Adrenal gland (tissue), 12 donors: Measurements from ENCODE around the gene ACTR5. TPM values are rescaled to one million over a fixed set of nuclear protein-coding genes. Genes with fewer than 3 reads are reported as not detected.

Experiments used
- DNase-seq, 7 donors: peaks; one replicate each; pipeline ENCODE4 v3.0.0-alpha.2; 2019 to 2020
- H3K27ac ChIP-seq, 5 donors: fragments of 200-600 bp; sonication (generic) in 4 of 5; 1 replicate in 3 of 5; 2 replicates in 2 of 5; pipeline versions ENCODE4 v1.5.1 to v1.8.0; 2016 to 2020; ENCODE audit warnings: mild to moderate bottlenecking in 1 of 5
- H3K27me3 ChIP-seq: fragments of 200-600 bp; 2 replicates; pipeline ENCODE4 v1.8.0; 2021
- H3K36me3 ChIP-seq, 2 donors: fragments of 200-600 bp; replicated peaks in 1 of 2; 1 replicate in 1 of 2; 2 replicates in 1 of 2; pipeline versions ENCODE4 v1.5.1 to v1.8.0; 2018 to 2022
- H3K4me1 ChIP-seq, 2 donors: fragments of 200-600 bp; replicated peaks in 1 of 2; 1 replicate in 1 of 2; 2 replicates in 1 of 2; pipeline versions ENCODE4 v1.5.1 to v1.8.0; 2018 to 2021
- H3K4me3 ChIP-seq, 4 donors: fragments of 200-600 bp; sonication (generic) in 3 of 4; one replicate each; pipeline ENCODE4 v1.5.1; 2016 to 2018
- H3K9me3 ChIP-seq, 3 donors: fragments of 200-600 bp; sonication (generic) in 1 of 3; replicated peaks in 1 of 3; 1 replicate in 2 of 3; 2 replicates in 1 of 3; pipeline versions ENCODE4 v1.5.1 to v1.8.0; 2016 to 2021
- CTCF ChIP-seq, 6 experiments: fragments of 450-650 bp in 4 of 6; fragments of 200-600 bp in 2 of 6; sonication (generic) in 1 of 6; IDR thresholded peaks; 1 replicate in 5 of 6; 2 replicates in 1 of 6; pipeline versions ENCODE4 v1.5.1 to v1.8.0; 2016 to 2021; ENCODE audit warnings: antibody characterized with exemption in 6 of 6, mild to moderate bottlenecking in 2 of 6, moderate library complexity in 1 of 6
- POLR2A ChIP-seq, 2 donors: fragments of 450-650 bp; IDR thresholded peaks; one replicate each; pipeline ENCODE4 v1.6.1; 2017; ENCODE audit warnings: antibody characterized with exemption in 2 of 2, mild to moderate bottlenecking in 2 of 2, moderate library complexity in 1 of 2
- WGBS, 4 donors: extraction: QIAGEN DNeasy Blood & Tissue Kit in 2 of 4; methylation state at CpG; one replicate each; pipeline versions ENCODE4 v1.1.5 to v1.1.7; 2013 to 2017; 5-methylcytosine and 5-hydroxymethylcytosine counted together
- intact Hi-C, 2 donors: fragments of 100-400 bp; cut with DNase I; formaldehyde crosslinking; loops; one replicate each; pipeline versions ENCODE4 v1.14.1 to v1.15.0; 2022 to 2023
- polyA plus RNA-seq, 3 donors: library from polyadenylated mRNA; stranded (reverse); fragments of 200-250 nt in 2 of 3; fragments of 350-450 nt in 1 of 3; fragmentation: Illumina TruSeq in 1 of 3; extraction: RNeasy Lipid Tissue Mini Kit (QIAGEN cat#74804) in 1 of 3; gene quantifications; one replicate each; pipeline ENCODE4 v1.2.3, GENCODE V29; 2013 to 2014
- total RNA-seq, 9 donors: library from RNA; depleted of rRNA in 4 of 9; stranded (reverse); fragments of >200 nt in 4 of 9; fragments of 120-200 nt in 1 of 9; fragmentation: NEBNext Ultra II Directional in 1 of 9; extraction: Animal tissue kit (Norgen Biotek cat#: 25700) in 1 of 9; gene quantifications; one replicate each; pipeline versions ENCODE4 v1.1.0 to v1.2.4, GENCODE V29; 2013 to 2023
- donor health status: healthy with polysubstance abuse.
- donor health status: Bipolar disorder and iron deficiency.
- donor health status: DM: yes; HTN: yes; CAD: no.
- donor health status: DM: no; HTN: no; CAD: no.
- donor health status: DM: no; HTN: no; CAD: no.
- donor health status: DM: yes; HTN: yes; CAD: no.

The ACTR5 gene
- total and polyA plus RNA-seq, 12 donors: 5.5 to 10.5 (median 6.8) TPM

- H3K27ac ChIP-seq: no peak overlapping the region
- H3K4me1 ChIP-seq: peaks cover 20 to 22% of the 10 kb centered on the region in 2 donors
- H3K4me3 ChIP-seq: no peak overlapping the region
- no peak for DNase-seq
- no peaks in the 10 kb centered on the region for H3K27me3 ChIP-seq
- intact Hi-C loops: no loop called here
- no peaks in the 10 kb centered on the region for H3K9me3 ChIP-seq
- TF ChIP-seq CTCF (IDR thresholded peaks at IDR 0.05): no peak
- TF ChIP-seq POLR2A (IDR thresholded peaks at IDR 0.05): no peak
- H3K36me3 ChIP-seq: peaks cover 0 to 41% of the 10 kb centered on the region in 2 donors
Measured at GRCh38 chr20:38762174-38762573, 13.9 kb downstream of the ACTR5 start.

GRCh38 chr20:38763616-38764015 lies 15.4 kb downstream of the ACTR5 start:
- no peak for DNase-seq
- peaks cover 20 to 22% of the 10 kb centered on the region in 2 donors for H3K4me1 ChIP-seq
- no peak overlapping the region for H3K27ac ChIP-seq
- WGBS, 4 donors: 68 to 92% (median 73%) methylated on average over 1 of the region's 1 CpG
- intact Hi-C loops: no loop called here
- no peaks in the 10 kb centered on the region for H3K27me3 ChIP-seq
- TF ChIP-seq POLR2A (IDR thresholded peaks at IDR 0.05): no peak
- TF ChIP-seq CTCF (IDR thresholded peaks at IDR 0.05): no peak
- no peak overlapping the region for H3K4me3 ChIP-seq
- peaks cover 0 to 42% of the 10 kb centered on the region in 2 donors for H3K36me3 ChIP-seq
- H3K9me3 ChIP-seq: no peaks in the 10 kb centered on the region

- intact Hi-C loops: no loop called here
- WGBS, 4 donors: 51 to 62% (median 59%) methylated on average over 9 to 11 of the region's 11 CpGs
- Histone ChIP-seq H3K9me3 (no peaks in the 10 kb centered on the region), H3K36me3 (peaks cover 0 to 51% of the 10 kb centered on the region in 2 donors), H3K4me1 (peaks cover 20 to 22% of the 10 kb centered on the region in 2 donors), H3K4me3 (no peak overlapping the region), H3K27me3 (no peaks in the 10 kb centered on the region), H3K27ac (peak overlapping the region in 3 of 5 donors; percentile 31 to 68 (median 65))
- peak; percentile 77 to 91 (median 86) for DNase-seq
- TF ChIP-seq POLR2A (IDR thresholded peaks at IDR 0.05) (no peak), CTCF (IDR thresholded peaks at IDR 0.05) (no peak)
Measured at GRCh38 chr20:38764567-38765318, 16.5 kb downstream of the ACTR5 start.

- intact Hi-C loops: no loop called here
- peak in 1 of 7 donors; percentile 2 for DNase-seq
- Histone ChIP-seq H3K9me3 (no peaks in the 10 kb centered on the region), H3K36me3 (peaks cover 0 to 46% of the 10 kb centered on the region in 2 donors), H3K27ac (peak overlapping the region in 4 of 5 donors; percentile 38 to 68 (median 62)), H3K4me3 (no peak overlapping the region), H3K4me1 (peaks cover 20 to 22% of the 10 kb centered on the region in 2 donors), H3K27me3 (no peaks in the 10 kb centered on the region)
- no peak for TF ChIP-seq CTCF (IDR thresholded peaks at IDR 0.05)
- TF ChIP-seq POLR2A (IDR thresholded peaks at IDR 0.05): no peak
- WGBS, 4 donors: 45 to 52% (median 49%) methylated on average over 4 of the region's 4 CpGs
Measured at GRCh38 chr20:38766071-38766470, 17.8 kb downstream of the ACTR5 start.
